GM12874 (cell line): Measurements from ENCODE around the gene BEND6.

Source experiments
- CTCF ChIP-seq: IDR thresholded peaks from 2 replicates; pipeline ENCODE4 v1.5.1; 2011; ENCODE audit warnings: low read depth, mild to moderate bottlenecking, control low read depth, low read length, moderate library complexity; ENCODE audit not compliant: insufficient read depth

Gene BEND6

GRCh38 chr6:57068061-57068460, 113.2 kb downstream of the BEND6 start:
- TF ChIP-seq CTCF, result no peak

DNA sequence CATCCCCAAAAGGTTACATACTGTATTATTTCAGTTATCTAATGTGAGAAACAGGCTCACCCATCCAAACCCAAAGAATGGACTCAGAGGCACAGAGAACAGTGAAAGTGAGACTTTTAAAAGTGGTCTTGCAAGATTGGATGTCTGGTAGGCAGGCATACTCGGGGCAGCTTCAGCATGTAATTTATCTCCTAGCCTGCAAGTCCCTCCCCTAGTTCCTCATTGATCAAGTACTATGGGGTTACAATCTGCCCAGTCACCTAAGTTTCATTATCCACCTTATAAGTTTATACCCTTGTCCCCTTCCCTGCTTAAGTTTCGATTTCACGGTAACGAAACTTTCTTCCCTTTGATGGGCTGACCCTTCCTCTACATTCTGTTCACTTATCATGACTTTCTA, 114.3 kb downstream of the BEND6 start:
- no peak for TF ChIP-seq CTCF

GRCh38 chr6:57069920-57070331, 115.0 kb downstream of the BEND6 start:
- TF ChIP-seq CTCF, result no peak

DNA sequence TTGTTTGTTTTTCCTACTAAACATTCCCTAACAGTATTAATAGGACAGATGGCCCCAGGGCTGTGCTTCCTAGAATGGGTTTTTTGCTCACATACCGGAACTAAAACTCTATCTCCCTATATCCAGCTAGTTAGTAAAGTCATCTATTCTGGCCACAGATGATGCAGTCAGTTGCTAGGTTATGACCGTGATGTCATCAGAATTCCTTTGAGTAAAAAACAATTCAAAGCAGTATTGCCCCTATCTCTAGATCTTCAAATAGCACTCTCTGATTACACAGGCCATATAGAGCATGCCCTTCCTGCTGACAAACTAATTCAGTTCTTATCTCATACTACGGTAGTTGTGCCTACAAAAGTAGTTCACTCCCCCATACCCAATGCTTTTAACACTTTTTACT, 117.2 kb downstream of the BEND6 start:
- TF ChIP-seq CTCF, result no peak

GRCh38 chr6:57074383-57074782, 119.5 kb downstream of the BEND6 start:
- TF ChIP-seq CTCF, result no peak

DNA sequence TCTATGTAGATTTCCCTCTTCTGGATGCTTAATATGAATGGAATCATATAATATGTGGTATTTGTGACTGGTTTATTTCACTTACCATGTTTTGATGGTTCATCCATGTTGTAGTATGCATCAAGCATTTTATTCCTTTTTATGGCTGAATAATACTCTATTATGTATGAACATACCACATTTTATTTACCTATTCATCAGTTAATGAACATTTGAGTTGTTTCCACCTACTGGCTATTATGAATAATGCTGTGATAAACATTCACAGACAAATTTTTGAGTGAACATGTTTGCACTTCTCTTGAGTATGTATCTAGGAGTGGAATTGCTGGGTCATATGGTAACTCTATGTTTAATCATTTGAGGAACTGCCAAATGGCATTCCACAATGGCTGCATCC, 120.2 kb downstream of the BEND6 start:
- TF ChIP-seq CTCF, result no peak
